Measurements from ENCODE around the gene ATRN.

- no peak for TF ChIP-seq CTCF (IDR thresholded peaks at IDR 0.05; ENCODE audit: poor library complexity, severe bottlenecking)
- TF ChIP-seq EZH2 (IDR thresholded peaks at IDR 0.05; ENCODE audit: borderline replicate concordance, insufficient read depth, low read length, poor library complexity, severe bottlenecking): no peak
- TF ChIP-seq POLR2AphosphoS5 (IDR thresholded peaks at IDR 0.05): no peak
- no peak for TF ChIP-seq EP300 (conservative IDR thresholded peaks at IDR 0.05; ENCODE audit: poor library complexity, severe bottlenecking)
- TF ChIP-seq MXI1 (conservative IDR thresholded peaks at IDR 0.05; ENCODE audit: poor library complexity, severe bottlenecking): no peak
- no peak for TF ChIP-seq REST (IDR thresholded peaks at IDR 0.05; ENCODE audit: borderline replicate concordance)
- no peak for TF ChIP-seq TAF1 (IDR thresholded peaks at IDR 0.05; ENCODE audit: low read depth)
- no peak for TF ChIP-seq RAD21 (conservative IDR thresholded peaks at IDR 0.05)
- TF ChIP-seq SMC3 (conservative IDR thresholded peaks at IDR 0.05; ENCODE audit: poor library complexity): no peak
Measured at GRCh38 chr20:3697588-3698305, 226.9 kb downstream of the ATRN start.
